ENCODE data around the gene DOP1A.

Gene DOP1A

GRCh38 chr6:83072726-83073125 is 5.3 kb downstream of the DOP1A start:
- DNase-seq = no peak

- DNase-seq = no peak
Observed at GRCh38 chr6:83073615-83074014, 6.1 kb downstream of the DOP1A start.

- DNase-seq = no peak
Observed at GRCh38 chr6:83083476-83083875, 16.0 kb downstream of the DOP1A start.

GRCh38 chr6:83086751-83087150 is 19.3 kb downstream of the DOP1A start:
- DNase-seq = no peak

- no peak for DNase-seq
Observed at GRCh38 chr6:83092756-83093399, 25.4 kb downstream of the DOP1A start.

GRCh38 chr6:83096791-83097190 is 29.3 kb downstream of the DOP1A start:
- DNase-seq = no peak

- DNase-seq = no peak
Observed at GRCh38 chr6:83097204-83097603, 29.7 kb downstream of the DOP1A start.

GRCh38 chr6:83097675-83098074 is 30.2 kb downstream of the DOP1A start:
- no peak for DNase-seq

- no peak for DNase-seq
Observed at GRCh38 chr6:83098589-83098988, 31.1 kb downstream of the DOP1A start.

GRCh38 chr6:83108378-83108777 is 40.9 kb downstream of the DOP1A start:
- DNase-seq = no peak

- DNase-seq = no peak
Observed at GRCh38 chr6:83113258-83113657, 45.8 kb downstream of the DOP1A start.

- no peak for DNase-seq
Observed at GRCh38 chr6:83114164-83114563, 46.7 kb downstream of the DOP1A start.

GRCh38 chr6:83117802-83118201 is 50.3 kb downstream of the DOP1A start:
- DNase-seq = no peak

GRCh38 chr6:83119742-83120300 is 52.4 kb downstream of the DOP1A start:
- DNase-seq = no peak

- DNase-seq = no peak
Observed at GRCh38 chr6:83124553-83124952, 57.1 kb downstream of the DOP1A start.

GRCh38 chr6:83125425-83125824 is 58.0 kb downstream of the DOP1A start:
- no peak for DNase-seq

- no peak for DNase-seq
Observed at GRCh38 chr6:83126223-83126622, 58.8 kb downstream of the DOP1A start.

- no peak for DNase-seq
Observed at GRCh38 chr6:83126807-83127206, 59.3 kb downstream of the DOP1A start.

GRCh38 chr6:83127258-83127657 is 59.8 kb downstream of the DOP1A start:
- no peak for DNase-seq

- DNase-seq = no peak
Observed at GRCh38 chr6:83127976-83128375, 60.5 kb downstream of the DOP1A start.

GRCh38 chr6:83132121-83132520 is 64.7 kb downstream of the DOP1A start:
- no peak for DNase-seq

- no peak for DNase-seq
Observed at GRCh38 chr6:83138118-83138722, 70.7 kb downstream of the DOP1A start.

- DNase-seq = no peak
Observed at GRCh38 chr6:83138758-83139157, 71.3 kb downstream of the DOP1A start.

- DNase-seq = no peak
Observed at GRCh38 chr6:83151114-83151513, 83.6 kb downstream of the DOP1A start.

GRCh38 chr6:83152913-83153312 is 85.4 kb downstream of the DOP1A start:
- no peak for DNase-seq
